ENCODE data around the gene APC. TPM values are rescaled to one million over a fixed set of nuclear protein-coding genes. Genes with fewer than 3 reads are reported as not detected.

APC gene
- total RNA-seq, 1 experiment from 2014 or later = 24.0 TPM

GRCh38 chr5:112795944-112796678 lies 58.4 kb downstream of the APC start:
- CTCF ChIA-PET = no interaction called here

More at GRCh38 chr5:112795944-112796678, 58.4 kb downstream of the APC start:
- Histone ChIP-seq H3K4me2 (ENCODE audit: low read length) (no peak overlapping the region), H3K4me1 (ENCODE audit: control insufficient read depth in 1 of 2, insufficient read depth in 2 of 2, low read length in 2 of 2) (no peaks in the 10 kb centered on the region), H2AFZ (ENCODE audit: low read depth, low read length, poor library complexity, severe bottlenecking) (no peak overlapping the region), H4K20me1 (ENCODE audit: insufficient read depth) (no peaks in the 10 kb centered on the region), H3K9ac (ENCODE audit: low read length) (no peak overlapping the region), H3K27ac (ENCODE audit: low read depth, low read length) (no peak overlapping the region), H3K36me3 (ENCODE audit: control insufficient read depth in 1 of 2, insufficient read depth in 2 of 2, low read length in 2 of 2) (0 out of 4 replicates have a peak, but pooled peaks cover 0 to 2% of the 10 kb centered on the region in 2 experiments), H3K9me2 (ENCODE audit: insufficient read depth) (no peaks in the 10 kb centered on the region), H3K79me2 (ENCODE audit: insufficient read depth, low read length) (no peaks in the 10 kb centered on the region), H3K4me3 (replicated peaks in 1 of 2; ENCODE audit: low read depth in 1 of 2, low read length in 2 of 2) (no peak overlapping the region), H3K27me3 (ENCODE audit: insufficient read depth, low read length) (no peaks in the 10 kb centered on the region), H3K9me3 (ENCODE audit: control insufficient read depth in 1 of 2, insufficient read depth in 1 of 2, low read depth in 1 of 2, low read length in 2 of 2) (no peaks in the 10 kb centered on the region)
- RAD21 ChIA-PET (ENCODE audit: low non-redundant PET in 1 of 2, low total read pairs in 2 of 2, uncharacterized antibody in 2 of 2, unreplicated experiment in 2 of 2) = no interaction called here
- intact Hi-C loops (cut with micrococcal nuclease) = no loop called here
- DNase-seq (ENCODE audit: low read depth, low spot score) = no peak
- no peak for ATAC-seq
- TF ChIP-seq, protein P1, sequence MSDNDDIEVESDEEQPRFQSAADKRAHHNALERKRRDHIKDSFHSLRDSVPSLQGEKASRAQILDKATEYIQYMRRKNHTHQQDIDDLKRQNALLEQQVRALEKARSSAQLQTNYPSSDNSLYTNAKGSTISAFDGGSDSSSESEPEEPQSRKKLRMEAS (IDR thresholded peaks at IDR 0.05) = no peak
- no peak for TF ChIP-seq CBX3 (IDR thresholded peaks at IDR 0.05; ENCODE audit: low read depth)
- no peak for TF ChIP-seq YY1 (IDR thresholded peaks at IDR 0.05; ENCODE audit: extremely low read depth, insufficient replicate concordance, low read depth, low read length)
- no peak for TF ChIP-seq SIN3A (IDR thresholded peaks at IDR 0.05; ENCODE audit: low read depth)
- no peak for TF ChIP-seq ZFX (IDR thresholded peaks at IDR 0.05)
- no peak for TF ChIP-seq TCF7L2 (IDR thresholded peaks at IDR 0.05; ENCODE audit: borderline replicate concordance, extremely low read depth, insufficient read depth, insufficient read length)
- TF ChIP-seq CTCF (IDR thresholded peaks at IDR 0.05 in 2 of 3, conservative IDR thresholded peaks at IDR 0.05 in 1 of 3; ENCODE audit: borderline replicate concordance in 1 of 3, insufficient read depth in 1 of 3, low read depth in 2 of 3, low read length in 2 of 3) = no peak
- no peak for TF ChIP-seq CEBPB (IDR thresholded peaks at IDR 0.05; ENCODE audit: low read depth)
- no peak for TF ChIP-seq EGR1 (IDR thresholded peaks at IDR 0.05; ENCODE audit: low read depth)
- TF ChIP-seq, protein P2, sequence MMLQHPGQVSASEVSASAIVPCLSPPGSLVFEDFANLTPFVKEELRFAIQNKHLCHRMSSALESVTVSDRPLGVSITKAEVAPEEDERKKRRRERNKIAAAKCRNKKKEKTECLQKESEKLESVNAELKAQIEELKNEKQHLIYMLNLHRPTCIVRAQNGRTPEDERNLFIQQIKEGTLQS (IDR thresholded peaks at IDR 0.05) = no peak
- TF ChIP-seq POLR2AphosphoS5 (IDR thresholded peaks at IDR 0.05; ENCODE audit: low read depth, low read length) = no peak
- BruUV-seq (replicated peaks) = no TSS peak
- POLR2A ChIA-PET = no interaction called here
